LHCN-M2 (cell line): ENCODE data around the gene TARS3. TPM values are rescaled to one million over a fixed set of nuclear protein-coding genes. Genes with fewer than 3 reads are reported as not detected.

ENCODE experiments used
- DNase-seq: peaks from one replicate; pipeline ENCODE4 v3.0.0-alpha.2; 2012; ENCODE audit warnings: low read depth
- total RNA-seq: library from RNA; depleted of rRNA; stranded (reverse); fragments of >200 nt; gene quantifications from 2 replicates; pipeline ENCODE4 v1.2.3, GENCODE V29; 2014; rRNA removed

The TARS3 gene
- total RNA-seq, 1 experiment from 2014 or later, result 9.5 TPM

- DNase-seq, result no peak
Observed at GRCh38 chr15:101607108-101607507, 117.2 kb downstream of the TARS3 start.

GRCh38 chr15:101604124-101604874 is 120.0 kb downstream of the TARS3 start:
- no peak for DNase-seq

Other genes with a start within 250 kb of the TARS3 start
- 0.13 and 0.52 TPM in 2 replicates for gene PCSK6, start 234.8 kb downstream of the TARS3 start, total RNA-seq
- gene TM2D3, start 72.1 kb downstream of the TARS3 start, total RNA-seq, result 37.5 and 39.9 TPM in 2 replicates
- not detected in 2 replicates for gene OR4F6, start 79.0 kb upstream of the TARS3 start, total RNA-seq
- not detected in 2 replicates for gene OR4F15, start 87.7 kb upstream of the TARS3 start, total RNA-seq